GM12873 (cell line): Measurements from ENCODE around the gene FBRSL1.

ENCODE experiments used
- TF ChIP-seq, protein P1 (sequence below): IDR thresholded peaks from 2 replicates; pipeline ENCODE4 v1.5.1; 2012; ENCODE audit warnings: low read depth, mild to moderate bottlenecking, moderate library complexity, low read length, control low read depth; ENCODE audit not compliant: insufficient read depth; ENCODE audit errors: missing control alignments

Gene FBRSL1

DNA sequence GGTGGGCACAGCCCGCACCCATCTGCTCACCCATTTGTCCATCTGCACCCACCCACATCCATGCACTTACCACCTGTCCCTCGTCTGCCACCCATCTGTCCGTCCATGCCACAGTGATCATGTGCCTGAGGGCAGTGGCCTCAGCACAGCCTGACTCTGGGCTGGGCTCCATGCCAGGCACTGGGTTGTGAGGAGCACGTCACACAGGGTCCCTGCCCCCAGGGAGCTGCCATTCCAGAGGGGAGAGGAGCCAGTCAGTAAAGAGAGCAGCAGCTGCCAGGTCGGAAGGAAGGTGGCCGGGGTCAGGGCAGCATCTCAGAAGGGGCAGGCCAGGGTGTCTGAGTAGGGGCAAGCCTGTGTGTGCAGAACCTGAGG lies 43.6 kb downstream of the FBRSL1 start:
- TF ChIP-seq, protein P1, sequence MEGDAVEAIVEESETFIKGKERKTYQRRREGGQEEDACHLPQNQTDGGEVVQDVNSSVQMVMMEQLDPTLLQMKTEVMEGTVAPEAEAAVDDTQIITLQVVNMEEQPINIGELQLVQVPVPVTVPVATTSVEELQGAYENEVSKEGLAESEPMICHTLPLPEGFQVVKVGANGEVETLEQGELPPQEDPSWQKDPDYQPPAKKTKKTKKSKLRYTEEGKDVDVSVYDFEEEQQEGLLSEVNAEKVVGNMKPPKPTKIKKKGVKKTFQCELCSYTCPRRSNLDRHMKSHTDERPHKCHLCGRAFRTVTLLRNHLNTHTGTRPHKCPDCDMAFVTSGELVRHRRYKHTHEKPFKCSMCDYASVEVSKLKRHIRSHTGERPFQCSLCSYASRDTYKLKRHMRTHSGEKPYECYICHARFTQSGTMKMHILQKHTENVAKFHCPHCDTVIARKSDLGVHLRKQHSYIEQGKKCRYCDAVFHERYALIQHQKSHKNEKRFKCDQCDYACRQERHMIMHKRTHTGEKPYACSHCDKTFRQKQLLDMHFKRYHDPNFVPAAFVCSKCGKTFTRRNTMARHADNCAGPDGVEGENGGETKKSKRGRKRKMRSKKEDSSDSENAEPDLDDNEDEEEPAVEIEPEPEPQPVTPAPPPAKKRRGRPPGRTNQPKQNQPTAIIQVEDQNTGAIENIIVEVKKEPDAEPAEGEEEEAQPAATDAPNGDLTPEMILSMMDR = no peak

DNA sequence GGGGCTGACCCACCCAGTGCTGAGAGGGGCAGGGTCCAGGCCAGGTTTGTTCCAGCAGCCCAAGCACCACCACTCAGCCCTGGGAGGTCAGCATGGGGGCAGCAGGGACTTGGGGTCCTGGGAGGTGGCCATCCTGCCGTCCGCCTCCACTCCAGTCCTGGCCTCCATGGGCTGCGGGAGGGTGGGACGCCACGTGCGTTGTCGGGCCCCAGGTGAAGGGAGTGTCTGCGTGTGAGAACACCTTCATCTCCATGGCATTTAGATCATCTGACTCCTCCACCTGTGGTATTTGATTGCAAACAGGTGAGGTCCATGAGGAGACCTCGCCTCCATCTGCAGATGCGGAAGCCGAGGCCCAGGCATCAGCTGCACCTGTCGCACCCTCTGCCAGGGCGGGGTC lies 44.1 kb downstream of the FBRSL1 start:
- TF ChIP-seq, protein P1 = no peak

DNA sequence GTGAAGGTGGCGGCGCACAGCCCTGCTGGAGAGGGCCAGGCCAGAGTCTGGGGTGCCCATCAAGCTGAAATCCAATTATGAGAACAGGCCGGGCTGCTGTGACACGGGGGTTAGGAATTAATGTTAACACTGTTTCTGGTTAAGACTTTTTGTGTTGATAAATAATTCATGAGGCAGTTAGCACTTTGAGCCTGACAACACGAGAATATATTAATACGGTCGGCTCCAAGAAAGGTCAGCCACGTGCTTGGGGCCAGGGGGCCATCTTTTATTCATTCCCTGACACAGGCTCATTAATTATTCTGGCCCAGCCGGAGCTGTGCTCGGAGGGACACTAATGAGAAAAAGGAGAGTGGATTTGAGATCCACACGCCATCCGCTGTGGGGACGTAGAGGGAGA lies 45.1 kb downstream of the FBRSL1 start:
- TF ChIP-seq, protein P1 = no peak

- TF ChIP-seq, protein P1 = no peak
Observed at GRCh38 chr12:132536102-132536876, 46.3 kb downstream of the FBRSL1 start.

- TF ChIP-seq, protein P1 = no peak
Observed at GRCh38 chr12:132537049-132537448, 47.1 kb downstream of the FBRSL1 start.

DNA sequence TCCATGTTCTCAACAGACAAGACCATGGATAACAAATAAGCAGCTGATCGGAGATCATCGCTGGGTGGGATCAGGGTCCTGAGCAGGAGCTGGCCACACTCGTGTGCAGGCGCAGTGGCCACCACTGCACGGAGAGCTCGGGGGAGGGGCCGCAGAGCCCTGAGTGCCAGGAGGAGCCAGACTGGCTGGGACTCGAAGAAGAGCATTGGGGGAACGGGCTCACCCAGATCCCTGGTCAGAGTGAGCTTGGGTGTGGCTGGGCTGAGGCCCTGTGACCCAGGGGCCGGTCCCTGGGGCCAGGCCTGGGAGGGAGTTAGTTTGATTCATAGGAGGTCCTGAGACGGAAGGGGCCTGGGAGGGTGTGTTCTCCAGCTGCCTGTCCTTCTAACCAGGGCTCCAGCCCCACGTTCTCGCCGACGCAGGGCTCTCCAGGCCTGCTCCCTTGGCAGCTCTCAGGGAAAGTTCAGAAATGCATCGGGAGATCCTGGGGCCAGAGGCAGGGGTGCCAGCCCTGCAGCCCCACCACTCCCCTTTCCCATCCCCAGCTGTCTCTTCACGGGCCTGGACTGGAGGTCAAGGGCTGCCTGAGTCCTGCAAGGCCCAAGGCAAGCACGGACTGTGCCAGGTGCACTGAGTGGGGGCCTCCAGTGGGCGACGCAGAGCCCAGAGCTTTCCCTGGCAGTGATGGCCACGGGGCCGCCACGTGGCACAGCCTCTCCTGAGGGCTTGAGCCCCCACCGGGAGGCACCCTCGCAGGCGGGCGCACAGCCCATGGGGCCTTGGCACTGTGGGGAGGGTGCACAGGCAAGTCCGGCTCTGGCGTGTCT lies 48.1 kb downstream of the FBRSL1 start:
- TF ChIP-seq, protein P1 = no peak

- TF ChIP-seq, protein P1 = no peak
Observed at GRCh38 chr12:132538663-132538990, 48.7 kb downstream of the FBRSL1 start.
